ENCODE measurements around the gene GDF15.
"Not testable (repeated sequence)": the region's sequence is repeated elsewhere in the genome, so short reads cannot be mapped to it uniquely, and the experiment has no call there.

Gene GDF15

GRCh38 chr19:18364277-18364825 lies 21.6 kb upstream of the GDF15 start:
- not testable (repeated sequence) for DNase-seq

- peak; percentile 82 for DNase-seq
Observed at GRCh38 chr19:18364826-18365528, 21.0 kb upstream of the GDF15 start.

DNA sequence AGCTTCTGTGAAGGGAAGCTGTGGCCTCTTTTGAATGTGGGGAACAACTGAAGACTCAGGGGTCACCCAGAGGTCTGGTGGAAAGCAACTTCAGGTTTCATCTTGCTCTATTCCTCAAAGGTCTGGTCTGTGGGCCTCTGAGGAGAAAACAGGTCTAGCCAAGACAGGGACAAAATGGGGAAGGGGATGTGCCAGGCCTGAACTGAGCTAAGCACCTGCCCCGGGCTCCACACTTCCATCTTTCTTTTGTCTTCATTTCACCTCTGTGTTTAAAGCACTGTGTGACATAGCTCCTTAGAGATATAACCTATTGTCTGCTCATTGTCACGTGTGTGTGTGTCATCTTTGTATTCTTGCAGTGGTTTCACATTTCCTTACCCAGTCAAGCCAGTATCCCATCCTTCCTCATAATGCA lies 19.9 kb upstream of the GDF15 start:
- DNase-seq = no peak

- no peak for DNase-seq
Observed at GRCh38 chr19:18368504-18369222, 17.3 kb upstream of the GDF15 start.

GRCh38 chr19:18373407-18373891 lies 12.5 kb upstream of the GDF15 start:
- DNase-seq = no peak

DNA sequence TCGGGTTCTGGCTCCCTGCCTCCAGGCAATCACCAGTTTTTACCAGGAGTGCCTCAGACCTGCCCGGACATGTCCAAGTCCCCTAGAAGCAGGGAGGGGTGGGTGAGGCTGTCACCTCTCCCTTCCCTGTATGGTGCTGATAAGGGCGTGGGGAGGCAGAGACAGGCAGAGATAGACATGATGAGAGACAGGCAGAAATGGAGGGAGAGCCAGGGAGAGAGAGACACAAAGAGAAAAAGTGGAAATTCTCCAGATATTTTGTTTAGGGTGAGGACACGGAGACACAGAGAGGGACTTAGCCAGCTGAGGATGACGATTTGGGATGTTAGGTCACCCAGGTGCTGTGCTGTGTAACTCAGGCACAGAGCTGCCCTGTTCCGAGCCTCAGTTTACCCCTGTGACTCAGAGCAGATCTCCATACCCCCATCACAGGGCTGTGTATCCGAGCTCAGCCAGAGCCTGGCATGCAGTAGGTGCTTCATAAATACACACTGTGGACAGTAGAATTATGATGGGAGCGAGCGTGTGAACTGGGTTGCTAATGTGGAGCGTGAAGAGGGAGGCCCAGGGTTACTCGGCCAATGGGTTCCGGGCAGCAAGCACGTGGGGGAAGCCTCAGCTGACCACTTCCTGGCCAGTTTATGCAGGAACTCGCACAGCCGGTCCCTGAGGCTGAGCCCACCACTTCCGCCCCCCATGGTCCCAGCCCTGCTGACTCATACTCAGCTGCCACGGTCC lies 11.9 kb upstream of the GDF15 start:
- peak; percentile 93 for DNase-seq

GRCh38 chr19:18377026-18377425 lies 8.9 kb upstream of the GDF15 start:
- DNase-seq = no peak

DNA sequence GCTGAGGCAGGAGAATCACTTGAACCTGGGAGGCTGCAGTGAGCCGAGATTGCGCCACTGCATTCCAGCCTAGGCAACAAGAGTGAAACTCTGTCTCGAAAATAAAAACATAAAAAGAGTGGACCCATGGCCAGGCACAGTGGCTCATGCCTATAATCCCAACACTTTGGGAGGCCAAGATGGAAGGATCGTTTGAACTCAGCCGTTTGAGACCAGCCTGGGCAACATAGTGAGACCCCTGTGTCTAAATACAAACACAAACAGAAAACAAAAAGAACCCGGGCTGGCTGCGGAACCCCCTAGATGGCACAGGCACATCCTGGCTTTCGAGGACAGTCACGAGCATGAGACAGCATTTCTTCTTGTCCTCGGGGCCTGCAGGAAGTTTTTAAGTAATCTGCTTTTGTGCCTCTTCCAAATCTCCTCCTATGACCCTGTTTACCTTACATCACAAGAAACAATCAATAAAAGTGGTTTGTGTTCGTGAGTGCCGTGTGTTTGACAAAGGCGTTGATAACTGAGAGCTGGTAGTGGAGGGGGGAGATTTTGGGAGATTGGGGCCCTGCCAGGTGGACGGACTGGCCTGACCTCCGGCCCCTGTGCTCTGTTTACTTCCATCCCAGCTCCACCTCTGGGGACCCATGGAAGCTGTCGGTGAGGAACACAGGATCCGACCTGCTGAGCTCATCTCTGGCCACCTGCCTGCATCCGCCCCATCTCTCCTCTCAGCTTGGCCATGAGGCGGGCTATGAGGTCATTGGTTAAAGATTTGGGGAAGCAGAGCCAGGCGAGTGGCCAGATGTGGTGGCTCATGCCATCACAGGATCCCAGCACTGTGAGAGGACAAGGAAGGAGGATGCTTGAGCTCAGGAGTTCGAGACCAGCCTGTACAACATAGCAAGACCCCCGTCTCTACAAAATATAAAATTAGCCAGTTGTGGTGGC lies 5.9 kb upstream of the GDF15 start:
- DNase-seq = peak; percentile 89

DNA sequence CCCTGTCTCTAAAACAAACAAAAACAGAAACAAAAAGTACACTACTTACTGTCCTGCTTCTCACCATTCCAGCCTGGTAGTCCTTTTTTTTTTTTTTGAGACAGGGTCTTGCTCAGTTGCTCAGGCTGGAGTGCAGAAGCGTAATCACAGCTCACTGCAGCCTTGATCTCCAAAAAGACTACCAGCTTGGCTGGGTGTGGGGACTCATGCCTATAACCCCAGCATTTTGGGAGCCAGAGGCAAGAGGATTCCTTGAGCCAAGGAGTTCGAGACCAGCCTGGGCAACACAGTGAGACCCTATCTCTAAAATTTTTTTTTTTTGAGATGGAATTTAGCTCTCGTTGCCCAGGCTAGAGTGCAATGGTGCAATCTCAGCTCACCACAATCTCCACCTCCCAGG lies 5.1 kb upstream of the GDF15 start:
- DNase-seq = no peak

GRCh38 chr19:18383622-18384021 lies 2.3 kb upstream of the GDF15 start:
- DNase-seq = not testable (repeated sequence)

- no peak for DNase-seq
Observed at GRCh38 chr19:18384775-18385174, 1.2 kb upstream of the GDF15 start.

DNA sequence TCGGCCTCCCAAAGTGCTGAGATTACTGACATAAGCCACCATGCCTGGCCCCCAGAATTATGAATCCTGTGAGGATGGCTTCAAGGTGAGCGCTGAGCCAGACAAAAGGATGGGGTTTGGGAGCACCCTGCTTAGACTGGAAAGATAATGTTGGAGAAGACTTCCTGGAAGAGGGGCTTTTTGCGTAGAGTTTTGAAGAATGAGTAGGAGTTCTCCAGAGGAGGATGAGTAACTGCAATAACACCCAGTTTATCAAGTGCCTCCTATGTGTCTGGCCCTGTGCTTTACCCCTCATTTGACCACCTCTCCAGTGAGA lies 641 bp upstream of the GDF15 start:
- no peak for DNase-seq

GRCh38 chr19:18386543-18387271 lies 749 bp downstream of the GDF15 start:
- peak; percentile 41 for DNase-seq

DNA sequence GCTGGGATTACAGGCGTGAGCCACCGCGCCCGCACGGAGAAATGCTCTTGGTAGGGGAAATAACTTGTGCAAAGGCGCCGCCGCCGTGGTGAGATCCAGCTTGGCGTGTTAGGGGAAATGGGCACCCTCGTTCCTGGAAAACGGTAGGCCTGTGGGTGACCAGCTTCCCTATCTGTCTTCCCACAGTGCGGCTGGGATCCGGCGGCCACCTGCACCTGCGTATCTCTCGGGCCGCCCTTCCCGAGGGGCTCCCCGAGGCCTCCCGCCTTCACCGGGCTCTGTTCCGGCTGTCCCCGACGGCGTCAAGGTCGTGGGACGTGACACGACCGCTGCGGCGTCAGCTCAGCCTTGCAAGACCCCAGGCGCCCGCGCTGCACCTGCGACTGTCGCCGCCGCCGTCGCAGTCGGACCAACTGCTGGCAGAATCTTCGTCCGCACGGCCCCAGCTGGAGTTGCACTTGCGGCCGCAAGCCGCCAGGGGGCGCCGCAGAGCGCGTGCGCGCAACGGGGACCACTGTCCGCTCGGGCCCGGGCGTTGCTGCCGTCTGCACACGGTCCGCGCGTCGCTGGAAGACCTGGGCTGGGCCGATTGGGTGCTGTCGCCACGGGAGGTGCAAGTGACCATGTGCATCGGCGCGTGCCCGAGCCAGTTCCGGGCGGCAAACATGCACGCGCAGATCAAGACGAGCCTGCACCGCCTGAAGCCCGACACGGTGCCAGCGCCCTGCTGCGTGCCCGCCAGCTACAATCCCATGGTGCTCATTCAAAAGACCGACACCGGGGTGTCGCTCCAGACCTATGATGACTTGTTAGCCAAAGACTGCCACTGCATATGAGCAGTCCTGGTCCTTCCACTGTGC lies 2.4 kb downstream of the GDF15 start:
- DNase-seq = peak; percentile 87

GRCh38 chr19:18388960-18389725 lies 3.2 kb downstream of the GDF15 start:
- no peak for DNase-seq

DNA sequence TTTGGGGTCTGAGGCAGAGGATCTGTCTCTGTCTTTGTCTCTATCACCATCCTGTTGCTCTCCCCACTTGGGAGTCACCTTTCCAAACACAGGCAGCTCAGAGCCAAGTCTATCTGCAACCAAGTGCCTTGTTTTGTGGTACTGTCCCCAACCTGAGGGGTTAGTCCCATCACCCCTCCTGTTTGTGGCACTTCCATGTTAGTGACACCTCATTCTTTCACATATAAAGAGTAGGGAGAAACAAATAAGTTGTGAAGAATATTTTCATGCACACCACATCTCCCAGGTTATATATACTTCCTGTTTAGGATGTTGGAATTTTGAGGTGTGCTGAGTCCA lies 3.7 kb downstream of the GDF15 start:
- no peak for DNase-seq

GRCh38 chr19:18390065-18390907 lies 4.3 kb downstream of the GDF15 start:
- no peak for DNase-seq

- DNase-seq = no peak
Observed at GRCh38 chr19:18391509-18392075, 5.6 kb downstream of the GDF15 start.

GRCh38 chr19:18392417-18392816 lies 6.5 kb downstream of the GDF15 start:
- no peak for DNase-seq
